CD4-positive, alpha-beta T cell treated with Interleukin-21 for 1 hour (primary cell): Measurements from ENCODE around the gene FHIT.
"Not testable (repeated sequence)": the region's sequence is repeated elsewhere in the genome, so short reads cannot be mapped to it uniquely, and the experiment has no call there.

ENCODE experiments used
- DNase-seq: peaks from one replicate; pipeline ENCODE4 v3.0.0-alpha.2; 2020

The FHIT gene

GRCh38 chr3:59946401-59946800 is 1304.9 kb downstream of the FHIT start:
- DNase-seq, result no peak

- no peak for DNase-seq
These were observed 1310.5 kb downstream of the FHIT start for GRCh38 chr3:59940718-59941117.

GRCh38 chr3:59939826-59940426 is 1311.3 kb downstream of the FHIT start:
- DNase-seq, result no peak

GRCh38 chr3:59938828-59939227 is 1312.4 kb downstream of the FHIT start:
- no peak for DNase-seq

- DNase-seq, result no peak
These were observed 1314.1 kb downstream of the FHIT start for GRCh38 chr3:59937201-59937600.

GRCh38 chr3:59936472-59936871 is 1314.8 kb downstream of the FHIT start:
- DNase-seq, result no peak

- DNase-seq, result no peak
These were observed 1316.2 kb downstream of the FHIT start for GRCh38 chr3:59935025-59935424.

- not testable (repeated sequence) for DNase-seq
These were observed 1316.7 kb downstream of the FHIT start for GRCh38 chr3:59934560-59934959.

- DNase-seq, result no peak
These were observed 1321.1 kb downstream of the FHIT start for GRCh38 chr3:59930170-59930569.

- no peak for DNase-seq
These were observed 1324.2 kb downstream of the FHIT start for GRCh38 chr3:59927056-59927455.

GRCh38 chr3:59925946-59926345 is 1325.3 kb downstream of the FHIT start:
- no peak for DNase-seq

GRCh38 chr3:59922192-59922591 is 1329.1 kb downstream of the FHIT start:
- DNase-seq, result no peak

GRCh38 chr3:59920822-59921221 is 1330.4 kb downstream of the FHIT start:
- no peak for DNase-seq

- no peak for DNase-seq
These were observed 1331.7 kb downstream of the FHIT start for GRCh38 chr3:59919586-59919985.

- DNase-seq, result no peak
These were observed 1337.0 kb downstream of the FHIT start for GRCh38 chr3:59914251-59914650.

GRCh38 chr3:59913645-59914044 is 1337.6 kb downstream of the FHIT start:
- DNase-seq, result no peak

GRCh38 chr3:59908701-59909100 is 1342.6 kb downstream of the FHIT start:
- DNase-seq, result no peak

- DNase-seq, result no peak
These were observed 1343.0 kb downstream of the FHIT start for GRCh38 chr3:59908280-59908679.

- no peak for DNase-seq
These were observed 1347.0 kb downstream of the FHIT start for GRCh38 chr3:59904296-59904695.

GRCh38 chr3:59899061-59899460 is 1352.2 kb downstream of the FHIT start:
- no peak for DNase-seq

GRCh38 chr3:59895972-59896371 is 1355.3 kb downstream of the FHIT start:
- DNase-seq, result no peak

- no peak for DNase-seq
These were observed 1356.7 kb downstream of the FHIT start for GRCh38 chr3:59894425-59895121.

GRCh38 chr3:59890639-59891038 is 1360.6 kb downstream of the FHIT start:
- DNase-seq, result no peak

- no peak for DNase-seq
These were observed 1364.5 kb downstream of the FHIT start for GRCh38 chr3:59886790-59887189.

GRCh38 chr3:59885899-59886400 is 1365.3 kb downstream of the FHIT start:
- no peak for DNase-seq
